ENCODE measurements around the gene MED31. TPM values are rescaled to one million over a fixed set of nuclear protein-coding genes. Genes with fewer than 3 reads are reported as not detected.
"Not testable (repeated sequence)": the region's sequence is repeated elsewhere in the genome, so short reads cannot be mapped to it uniquely, and the experiment has no call there.

Gene MED31
- total RNA-seq, 1 donor from 2014 or later: 17.6 TPM

GRCh38 chr17:6655732-6656361 is 4.4 kb upstream of the MED31 start:
- DNase-seq (ENCODE audit: low read depth, low spot score): not testable (repeated sequence)

- DNase-seq (ENCODE audit: low read depth, low spot score): no peak
Observed at GRCh38 chr17:6654841-6655731, 3.7 kb upstream of the MED31 start.

GRCh38 chr17:6651919-6652452 is 581 bp upstream of the MED31 start:
- no peak for DNase-seq (ENCODE audit: low read depth, low spot score)

GRCh38 chr17:6648181-6648580 is 3.2 kb downstream of the MED31 start:
- no peak for DNase-seq (ENCODE audit: low read depth, low spot score)

- no peak for DNase-seq (ENCODE audit: low read depth, low spot score)
Observed at GRCh38 chr17:6643451-6644125, 7.8 kb downstream of the MED31 start.

GRCh38 chr17:6642592-6642991 is 8.8 kb downstream of the MED31 start:
- DNase-seq (ENCODE audit: low read depth, low spot score): no peak

GRCh38 chr17:6641247-6641863 is 10.1 kb downstream of the MED31 start:
- no peak for DNase-seq (ENCODE audit: low read depth, low spot score)

GRCh38 chr17:6640536-6641246 is 10.7 kb downstream of the MED31 start, which contains the start of the genes KIAA0753 and TXNDC17:
KIAA0753 (minus strand) TSS chr17:6640711; CDS start chr17:6635103, 5,608 bp downstream.
TXNDC17 (plus strand) TSS chr17:6641060; CDS start chr17:6641083, 23 bp downstream.
- DNase-seq (ENCODE audit: low read depth, low spot score): peak; percentile 74

- no peak for DNase-seq (ENCODE audit: low read depth, low spot score)
Observed at GRCh38 chr17:6639586-6640535, 11.5 kb downstream of the MED31 start.

GRCh38 chr17:6639014-6639585 is 12.3 kb downstream of the MED31 start:
- no peak for DNase-seq (ENCODE audit: low read depth, low spot score)

GRCh38 chr17:6638046-6638908 is 13.1 kb downstream of the MED31 start:
- no peak for DNase-seq (ENCODE audit: low read depth, low spot score)

- no peak for DNase-seq (ENCODE audit: low read depth, low spot score)
Observed at GRCh38 chr17:6637458-6637840, 14.0 kb downstream of the MED31 start.

GRCh38 chr17:6636616-6637457 is 14.6 kb downstream of the MED31 start:
- DNase-seq (ENCODE audit: low read depth, low spot score): no peak

- DNase-seq (ENCODE audit: low read depth, low spot score): no peak
Observed at GRCh38 chr17:6636105-6636504, 15.3 kb downstream of the MED31 start.

- no peak for DNase-seq (ENCODE audit: low read depth, low spot score)
Observed at GRCh38 chr17:6633263-6633662, 18.1 kb downstream of the MED31 start.

- DNase-seq (ENCODE audit: low read depth, low spot score): no peak
Observed at GRCh38 chr17:6632530-6632929, 18.9 kb downstream of the MED31 start.

- no peak for DNase-seq (ENCODE audit: low read depth, low spot score)
Observed at GRCh38 chr17:6630390-6630789, 21.0 kb downstream of the MED31 start.
